Measurements from ENCODE around the gene TEPSIN.

TEPSIN gene

DNA sequence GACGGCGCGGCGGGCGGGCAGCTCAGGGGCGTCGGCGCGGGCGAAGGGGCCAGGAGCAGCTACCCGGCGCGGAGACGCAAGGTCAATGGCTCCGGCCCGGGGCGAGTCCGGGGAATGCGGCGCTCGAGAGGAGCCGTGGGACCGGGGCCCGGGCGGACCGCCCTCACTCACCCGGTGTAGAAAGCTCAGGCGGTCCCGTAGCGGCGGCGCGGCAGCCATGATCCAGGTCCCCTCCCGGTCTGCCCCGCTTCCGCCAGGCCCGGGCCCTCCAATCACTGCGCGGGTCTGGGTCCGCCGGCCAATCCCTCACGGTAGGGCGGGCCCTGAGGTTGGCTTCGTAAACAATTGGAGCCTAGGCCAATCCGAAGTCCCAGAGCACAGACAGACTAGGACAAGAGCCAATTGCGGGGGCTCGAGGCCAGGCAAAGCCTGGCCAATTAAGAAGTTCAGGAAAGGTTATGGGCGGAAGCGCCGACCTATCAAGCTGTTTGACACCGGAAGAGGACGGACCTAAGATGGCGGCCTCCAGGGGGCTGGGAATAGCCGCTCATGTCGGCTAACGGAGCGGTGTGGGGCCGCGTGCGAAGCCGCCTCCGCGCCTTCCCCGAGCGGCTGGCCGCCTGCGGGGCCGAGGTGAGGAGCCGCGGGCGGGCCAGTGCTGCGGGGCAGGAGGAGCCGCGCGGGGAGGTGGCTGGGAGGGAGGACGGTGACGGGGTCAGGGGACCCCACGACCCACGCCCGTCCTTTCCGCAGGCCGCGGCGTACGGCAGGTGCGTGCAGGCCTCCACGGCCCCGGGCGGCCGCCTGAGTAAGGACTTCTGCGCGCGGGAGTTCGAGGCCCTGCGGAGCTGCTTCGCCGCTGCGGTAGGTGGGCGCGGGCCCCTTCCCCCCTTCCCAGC is at the start of gene TEPSIN, which contains the start of gene NDUFAF8:
Gene TEPSIN (minus strand): TSS at position 241 of the 899 bp plus-strand sequence. CDS start 22 bp downstream, at position 219.
Gene NDUFAF8 (plus strand): TSS at position 504 of the 899 bp plus-strand sequence. CDS start 46 bp downstream, at position 550.
- DNase-seq = peak; percentile 96

DNA sequence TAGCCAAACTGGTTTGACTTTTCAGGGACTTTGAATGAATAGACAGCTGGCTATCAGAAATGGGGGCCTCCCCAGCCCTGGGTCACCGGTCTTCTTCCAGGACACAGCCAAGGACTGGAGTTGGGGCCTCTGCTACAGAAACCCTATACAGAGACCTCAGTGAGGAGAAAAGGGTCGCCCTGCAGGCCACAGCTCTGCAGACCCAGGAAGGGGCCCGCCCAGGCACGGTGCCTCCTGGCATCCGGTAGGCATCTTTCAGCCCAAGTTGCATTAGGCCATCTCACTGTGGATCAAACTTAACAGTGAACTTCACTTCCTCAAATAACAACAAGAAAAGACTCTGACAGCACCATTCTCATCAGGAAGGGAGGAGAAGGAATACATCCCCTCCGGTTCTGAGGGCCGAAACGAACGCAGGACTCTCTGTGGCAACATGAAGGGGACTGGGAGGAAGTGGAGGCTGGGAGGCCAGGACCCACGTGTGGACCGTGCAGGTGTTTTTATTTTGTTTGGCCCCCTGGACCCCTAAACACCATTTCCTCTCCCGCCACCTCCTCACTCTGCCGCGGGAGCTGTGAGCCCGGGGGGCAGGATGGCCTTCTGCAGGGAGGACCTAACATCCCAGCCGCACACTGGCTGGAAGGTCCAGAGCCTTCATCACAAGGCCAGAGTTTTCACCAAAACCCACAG is 49.0 kb upstream of the TEPSIN start:
- no peak for DNase-seq

DNA sequence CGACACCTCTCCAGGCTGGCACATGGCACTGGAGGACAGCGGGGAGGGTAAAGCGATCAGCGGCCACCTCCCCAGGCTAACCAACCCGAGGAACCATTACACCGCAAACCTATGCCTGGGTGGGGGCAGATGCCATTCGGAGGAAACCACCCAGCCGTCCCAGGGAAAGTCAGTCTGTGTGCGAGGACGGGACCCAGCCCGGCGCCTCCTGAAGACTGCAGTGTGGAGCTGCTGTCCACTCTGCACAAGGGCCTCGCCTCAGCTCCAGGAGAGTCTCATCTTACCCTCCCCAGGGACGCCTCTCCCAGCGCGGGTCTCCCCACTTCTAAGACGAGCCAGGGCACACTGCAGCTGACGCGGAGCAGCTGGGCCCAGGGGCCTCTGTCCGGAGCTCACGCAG is 48.3 kb upstream of the TEPSIN start:
- no peak for DNase-seq

- no peak for DNase-seq
These were observed 47.8 kb upstream of the TEPSIN start for GRCh38 chr17:81286491-81287145.

DNA sequence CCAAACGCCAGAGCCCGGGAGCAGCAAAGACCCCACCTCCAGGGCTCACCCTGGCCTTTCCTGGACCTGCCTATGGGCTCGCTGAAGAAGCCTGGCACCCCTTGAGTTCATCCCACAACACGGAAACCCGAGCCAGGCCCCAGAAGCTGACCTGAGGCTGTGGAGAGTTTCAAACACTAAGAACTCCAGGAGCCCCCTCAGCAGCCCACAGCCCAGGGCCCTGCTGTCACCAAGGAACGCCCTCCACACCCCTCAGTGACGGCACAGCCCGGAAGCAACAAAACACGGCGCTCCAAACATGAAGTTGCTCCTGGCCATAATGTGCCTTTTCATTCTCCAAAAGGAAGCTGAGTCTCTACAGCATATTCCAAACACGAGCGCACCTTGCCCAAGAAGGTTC is 47.0 kb upstream of the TEPSIN start:
- DNase-seq = no peak

DNA sequence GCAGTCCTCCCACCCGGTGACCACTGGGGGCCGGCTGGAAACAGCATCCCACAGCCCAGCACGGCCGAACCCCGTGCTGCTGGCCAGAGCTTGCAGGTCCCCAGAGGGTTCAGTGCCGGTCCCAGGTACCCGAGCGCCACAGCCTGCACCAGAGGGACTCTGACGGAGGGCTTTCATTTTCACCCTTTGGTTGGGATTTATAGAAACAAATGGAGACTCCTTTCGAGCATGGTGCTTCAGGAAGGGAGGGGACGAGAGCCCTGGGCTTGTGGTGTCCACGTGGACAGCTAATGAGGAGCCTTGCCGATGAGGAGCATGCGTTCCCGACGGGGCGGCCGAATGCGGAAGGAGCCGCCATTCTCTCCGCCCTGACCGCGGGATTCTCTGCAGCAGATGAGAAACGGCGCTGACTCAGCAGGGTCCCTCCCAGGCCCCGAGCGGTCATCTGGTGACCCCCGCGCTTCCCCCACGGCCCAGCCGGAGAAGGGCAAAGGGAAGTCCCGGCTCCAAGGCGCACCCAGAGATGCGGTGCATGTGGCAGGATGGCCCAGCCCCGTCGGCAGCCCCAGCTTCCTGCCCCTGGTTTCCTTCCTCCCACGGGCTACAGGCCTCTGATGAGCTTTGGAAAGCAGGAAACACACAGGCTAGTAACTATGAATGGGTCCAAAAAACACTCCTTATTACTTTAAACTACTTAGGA is 46.5 kb upstream of the TEPSIN start:
- peak; percentile 66 for DNase-seq

DNA sequence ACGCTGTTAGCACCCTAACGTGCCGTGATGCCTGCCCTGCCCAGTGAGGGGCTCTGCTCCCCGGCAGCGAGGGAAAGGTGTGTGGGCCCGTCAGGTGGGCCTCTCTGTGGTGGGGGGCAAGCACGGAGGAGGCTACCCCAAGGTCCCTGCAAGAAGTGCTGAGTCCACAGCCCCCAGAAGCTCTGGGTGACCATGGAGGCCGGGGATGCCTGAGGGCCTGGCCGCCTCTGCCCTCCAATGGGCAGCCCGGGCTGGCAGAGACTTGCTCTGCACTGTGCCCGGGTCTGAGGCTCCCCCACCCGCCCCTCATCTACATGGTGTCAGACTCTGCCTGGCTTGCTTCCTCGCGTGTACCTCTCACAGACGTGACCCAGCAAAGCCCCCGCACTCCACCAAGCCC is 44.0 kb upstream of the TEPSIN start:
- DNase-seq = no peak

DNA sequence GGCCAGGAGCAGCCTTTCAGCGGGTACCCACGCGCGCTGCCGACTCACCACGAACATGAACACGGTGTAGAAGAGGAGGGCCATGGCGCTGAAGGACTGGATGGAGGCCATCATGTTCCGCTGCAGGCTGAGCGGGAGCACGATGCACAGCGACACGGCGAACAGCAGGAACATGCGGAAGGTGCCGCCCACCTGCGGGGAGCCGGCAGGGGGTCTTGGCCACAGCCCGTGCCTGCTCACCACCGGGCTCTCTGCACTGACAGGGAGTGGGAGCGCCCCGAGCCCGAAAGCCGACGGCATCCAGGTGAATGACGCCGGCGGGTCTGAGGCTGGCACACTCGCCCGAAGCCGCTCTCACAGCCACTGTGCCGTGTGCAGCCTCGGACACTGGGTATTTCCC is 43.3 kb upstream of the TEPSIN start:
- no peak for DNase-seq

GRCh38 chr17:81280571-81280970 is 41.7 kb upstream of the TEPSIN start:
- DNase-seq = no peak

DNA sequence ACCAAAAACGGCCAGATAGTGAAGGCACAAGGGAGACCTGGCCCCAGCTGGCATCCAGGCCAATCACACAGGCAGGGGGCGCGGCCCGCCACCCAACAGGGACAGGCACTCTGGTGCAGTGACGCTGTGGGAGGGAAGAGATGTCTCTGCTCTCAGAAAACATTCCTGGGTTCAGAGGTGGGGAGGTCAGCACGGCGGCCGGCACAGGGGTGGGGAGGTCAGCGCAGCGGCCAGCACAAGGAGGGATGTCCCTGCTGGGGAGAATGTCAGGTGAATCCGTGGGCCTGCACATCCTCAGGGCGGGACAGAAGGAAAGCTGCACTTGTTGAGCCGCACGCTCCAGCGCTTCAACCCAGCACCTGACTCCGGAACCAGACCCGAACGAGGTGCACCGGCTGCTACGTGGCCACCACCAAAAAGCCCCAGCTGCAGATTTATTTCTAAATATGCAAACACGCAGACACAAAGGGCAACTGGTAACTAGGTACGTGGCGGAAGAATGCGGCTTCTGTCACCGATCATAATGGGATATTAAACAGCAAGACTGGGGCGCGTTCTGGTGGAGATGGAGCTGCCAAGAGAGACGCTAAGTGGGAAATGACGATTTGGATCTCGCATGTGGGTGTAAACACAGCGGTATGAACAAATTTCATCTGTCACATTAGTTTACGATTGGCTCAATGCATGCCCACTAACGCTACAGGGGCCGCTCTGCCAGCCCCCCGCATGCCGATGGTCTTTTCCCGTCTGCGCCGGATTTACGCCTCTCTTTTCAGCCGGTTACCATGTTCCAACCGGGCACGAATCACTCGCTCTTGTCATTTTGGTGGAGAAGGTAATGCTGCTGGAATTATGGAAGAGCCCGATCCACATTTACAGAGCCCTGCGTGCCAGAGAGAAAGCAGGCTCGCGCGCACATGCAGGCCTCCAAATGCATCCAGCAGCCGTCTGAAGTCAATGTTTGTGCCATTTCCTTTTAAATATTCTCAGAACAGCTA is 40.7 kb upstream of the TEPSIN start:
- DNase-seq = no peak

GRCh38 chr17:81278831-81279230 is 40.0 kb upstream of the TEPSIN start:
- no peak for DNase-seq

DNA sequence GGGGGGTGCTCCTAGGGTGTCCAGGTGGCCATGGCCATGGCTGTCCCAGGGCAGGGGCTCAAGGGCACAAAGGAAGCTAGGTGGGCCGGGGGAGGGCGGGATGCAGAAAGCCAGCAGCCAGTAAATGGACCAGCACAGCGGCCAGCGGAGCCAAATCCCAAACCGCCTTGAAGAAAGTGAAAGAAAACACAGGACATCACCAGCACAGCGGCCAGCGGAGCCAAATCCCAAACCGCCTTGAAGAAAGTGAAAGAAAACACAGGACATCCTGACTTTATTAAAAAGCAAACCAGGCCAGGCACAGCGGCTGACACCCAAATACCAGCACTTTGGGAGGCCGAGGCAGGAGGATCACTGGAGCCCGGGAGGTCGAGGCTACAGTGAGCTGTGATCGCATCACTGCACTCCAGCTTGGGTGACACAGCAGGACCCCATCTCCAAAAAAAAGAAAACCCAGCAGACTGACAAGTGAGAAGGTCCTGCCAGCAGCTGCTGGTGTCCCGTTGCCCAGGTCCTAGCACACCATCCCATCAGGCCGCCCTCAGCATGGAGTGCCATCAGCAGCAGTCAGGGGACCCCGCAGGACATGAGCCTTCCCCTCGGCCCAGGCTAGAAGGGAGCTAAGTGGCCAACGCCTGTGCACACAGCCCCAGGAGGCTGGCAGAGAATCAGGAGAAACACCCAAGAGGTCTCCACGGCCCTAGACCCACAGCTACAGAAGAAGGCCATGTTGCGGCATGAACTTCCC is 39.3 kb upstream of the TEPSIN start:
- no peak for DNase-seq

GRCh38 chr17:81277421-81277820 is 38.6 kb upstream of the TEPSIN start:
- DNase-seq = no peak

DNA sequence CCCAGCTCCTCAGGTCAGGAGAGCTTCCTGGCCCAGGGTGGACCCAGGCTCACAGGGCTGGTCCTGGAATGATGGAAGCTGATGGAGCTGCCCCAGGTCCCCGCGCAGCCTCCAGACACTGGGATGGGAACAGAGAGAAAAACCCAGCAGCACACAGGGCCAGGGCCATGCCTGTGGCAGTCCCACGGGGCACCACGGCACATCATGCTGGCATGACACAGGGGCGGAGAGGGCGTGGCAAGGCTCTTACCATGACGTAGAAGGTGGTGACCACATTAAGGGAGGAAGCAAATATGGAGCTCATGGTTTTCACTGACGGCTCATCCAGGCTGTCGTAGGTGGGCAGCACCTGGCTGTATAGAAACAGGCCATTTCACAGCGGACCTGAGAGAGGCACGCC is 37.9 kb upstream of the TEPSIN start:
- no peak for DNase-seq

DNA sequence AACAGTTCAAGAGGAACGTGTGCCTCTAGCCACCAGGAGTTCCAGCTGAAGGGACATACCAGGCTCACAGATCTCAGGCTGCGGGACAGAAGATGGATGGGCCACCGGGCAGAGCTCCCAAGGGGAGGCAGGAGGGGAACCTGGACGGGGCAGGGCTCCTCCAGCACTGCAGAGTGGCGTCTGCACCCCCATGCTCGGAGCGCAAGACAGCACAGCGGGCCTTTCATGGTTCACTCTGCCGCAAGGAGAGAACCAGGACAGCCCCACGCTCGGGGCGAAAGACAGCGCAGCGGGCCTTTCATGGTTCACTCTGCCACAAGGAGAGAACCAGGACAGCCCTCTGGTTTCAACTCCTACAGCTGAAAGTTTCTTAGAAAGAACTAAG is 35.6 kb upstream of the TEPSIN start:
- no peak for DNase-seq

DNA sequence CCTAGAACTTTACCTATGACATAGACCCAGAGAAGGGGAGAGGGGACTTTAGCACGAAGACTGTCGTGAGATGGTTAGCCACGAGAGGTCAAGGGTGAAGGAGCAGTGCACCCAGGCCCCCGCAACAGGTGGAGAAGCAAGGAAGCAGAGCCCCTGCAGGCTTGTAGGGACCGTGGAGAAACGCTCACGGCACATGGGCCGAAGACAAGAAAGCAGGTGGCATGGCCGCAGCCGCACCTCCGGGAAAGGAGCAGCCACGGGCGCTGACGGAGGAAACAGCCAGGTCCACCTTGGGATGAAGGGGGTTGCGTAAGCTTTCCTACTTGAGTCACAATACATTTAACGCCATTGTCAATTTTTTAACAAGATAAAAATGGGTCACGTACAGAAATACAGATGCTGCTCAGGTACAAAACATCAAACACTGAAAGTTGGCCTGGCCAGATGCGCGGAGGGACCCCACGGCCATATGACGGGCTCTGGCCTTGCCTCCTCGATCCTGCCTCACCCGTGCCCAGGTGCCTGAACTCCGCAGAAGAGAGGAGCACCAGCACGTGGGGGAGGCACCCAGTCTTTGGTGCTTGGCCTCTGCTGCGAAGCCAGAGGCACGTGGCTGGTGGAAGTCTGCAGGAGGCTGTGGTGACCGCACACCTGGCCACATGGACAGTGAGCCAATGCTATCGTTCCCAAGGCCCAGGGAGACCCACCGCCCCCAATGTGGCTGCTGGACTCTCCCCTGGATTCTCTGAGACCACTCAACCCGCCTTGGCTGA is 35.0 kb upstream of the TEPSIN start:
- DNase-seq = no peak

- DNase-seq = no peak
These were observed 33.8 kb upstream of the TEPSIN start for GRCh38 chr17:81272616-81273015.

DNA sequence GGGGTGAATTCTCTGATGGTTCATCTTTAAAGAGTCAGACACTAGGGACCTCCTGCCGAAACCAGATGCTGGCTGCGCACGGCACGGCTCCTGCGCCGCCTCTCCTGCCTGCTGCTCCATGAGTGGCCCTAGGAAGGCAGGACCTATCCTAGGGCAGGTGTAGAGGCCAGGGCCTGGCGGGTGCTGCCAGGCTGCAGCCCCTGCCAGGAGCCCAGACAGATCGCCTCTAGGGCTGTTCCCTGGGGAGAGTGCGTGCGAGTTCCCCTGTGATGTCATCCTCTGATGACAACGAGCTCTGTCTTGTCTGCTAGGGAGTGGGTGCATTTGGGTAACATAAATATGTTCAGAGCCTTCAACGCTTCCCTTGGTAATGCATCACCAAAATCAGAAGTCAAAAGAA is 32.4 kb upstream of the TEPSIN start:
- DNase-seq = no peak

DNA sequence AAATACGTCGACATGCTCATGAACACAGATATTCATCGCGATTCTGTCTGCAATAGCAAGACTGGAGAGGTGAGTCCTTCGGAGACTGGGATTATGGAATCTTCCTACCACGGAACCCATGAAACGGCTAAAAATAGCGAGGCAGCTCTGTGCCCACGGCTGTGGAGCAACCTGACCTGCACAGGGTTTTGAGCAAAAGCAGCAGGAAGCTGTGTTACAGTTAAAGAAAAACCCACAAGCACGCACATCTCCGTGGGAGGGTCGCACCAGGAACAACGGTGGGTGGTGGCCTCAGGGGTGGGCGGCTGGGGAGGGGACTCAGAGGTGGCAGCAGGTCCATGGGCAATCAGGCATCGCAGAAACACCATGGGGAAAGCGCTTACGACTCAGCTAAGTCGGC is 31.4 kb upstream of the TEPSIN start:
- no peak for DNase-seq
